HG02610 (cell line): Measurements from ENCODE around the gene CDKN2B-AS1.
"Not testable (repeated sequence)": the region's sequence is repeated elsewhere in the genome, so short reads cannot be mapped to it uniquely, and the experiment has no call there.

Experiments
- ATAC-seq: cut with Tn5 transposase; IDR thresholded peaks from one replicate; pipeline ENCODE4 v1.9.1; 2021; ENCODE audit warnings: mild to moderate bottlenecking, moderate library complexity; ENCODE audit not compliant: unreplicated experiment

The CDKN2B-AS1 gene

DNA sequence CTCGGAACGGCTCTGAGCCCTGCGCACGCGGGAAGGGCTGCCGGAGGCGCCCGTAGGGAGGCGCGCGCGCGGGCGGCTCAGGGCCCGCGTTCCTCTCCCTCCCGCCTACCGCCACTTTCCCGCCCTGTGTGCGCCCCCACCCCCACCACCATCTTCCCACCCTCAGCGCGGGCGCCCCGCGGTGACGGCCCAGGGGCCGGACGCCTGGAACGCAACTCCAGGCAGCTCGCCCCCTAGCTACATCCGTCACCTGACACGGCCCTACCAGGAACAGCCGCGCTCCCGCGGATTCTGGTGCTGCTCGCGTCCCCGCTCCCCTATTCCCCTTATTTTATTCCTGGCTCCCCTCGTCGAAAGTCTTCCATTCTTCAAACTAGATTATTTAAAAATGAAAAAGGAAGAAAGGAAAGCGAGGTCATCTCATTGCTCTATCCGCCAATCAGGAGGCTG is at the start of gene CDKN2B-AS1:
TSS of gene CDKN2B-AS1 (plus strand) at position 236 of the 450 bp plus-strand sequence.
- peak; percentile 44 for ATAC-seq

DNA sequence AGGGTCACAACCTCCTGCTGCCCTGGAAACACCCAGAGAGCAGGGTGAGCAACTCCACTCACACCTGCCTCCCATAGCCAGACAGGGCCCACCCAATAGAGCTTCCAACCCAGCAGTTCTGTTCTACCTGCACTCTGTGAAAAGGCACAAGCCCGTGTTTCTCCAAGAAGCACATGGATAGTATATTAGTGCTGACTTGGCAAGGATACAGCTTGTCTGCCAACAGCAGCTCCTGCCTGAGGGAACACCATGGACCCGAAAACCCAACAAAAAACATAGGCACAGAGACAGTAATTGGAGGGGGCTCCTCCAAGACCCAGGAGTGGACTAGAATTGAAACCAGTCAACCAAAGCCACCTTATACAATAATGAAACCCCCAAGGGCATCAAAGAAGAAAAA is 49.0 kb upstream of the CDKN2B-AS1 start:
- no peak for ATAC-seq

DNA sequence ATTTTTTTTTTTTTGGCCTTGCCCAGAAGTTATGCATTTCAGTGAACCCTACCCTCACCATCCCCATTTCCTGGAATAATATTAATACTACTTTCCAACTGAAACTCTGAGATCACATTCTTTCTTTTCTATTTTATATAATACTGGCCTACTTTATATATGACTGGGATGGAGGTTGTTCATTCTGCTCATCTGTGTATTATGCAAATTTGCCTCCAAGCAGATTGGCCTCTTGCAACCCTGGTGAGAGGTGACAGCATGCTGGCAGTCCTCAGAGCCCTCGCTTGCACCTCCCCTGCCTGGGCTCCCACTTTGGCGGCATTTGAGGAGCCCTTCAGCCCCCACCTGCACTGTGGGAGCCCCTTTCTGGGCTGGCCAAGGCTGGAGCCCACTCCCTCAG is 35.8 kb upstream of the CDKN2B-AS1 start:
- ATAC-seq: no peak

DNA sequence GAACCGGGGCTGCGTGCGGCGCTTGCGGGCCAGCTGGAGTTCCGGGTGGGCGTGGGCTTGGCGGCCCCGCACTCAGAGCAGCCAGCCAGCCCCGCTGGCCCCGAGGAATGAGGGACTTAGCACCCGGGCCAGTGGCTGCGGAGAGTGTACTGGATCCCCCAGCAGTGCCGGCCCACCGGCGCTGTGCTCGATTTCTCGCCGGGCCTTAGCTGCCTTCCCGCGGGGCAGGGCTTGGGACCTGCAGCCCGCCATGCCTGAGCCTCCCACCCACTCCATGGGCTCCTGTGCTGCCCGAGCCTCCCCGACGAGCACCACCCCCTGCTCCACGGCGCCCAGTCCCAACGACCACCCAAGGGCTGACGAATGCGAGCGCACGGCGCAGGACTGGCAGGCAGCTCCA is 35.3 kb upstream of the CDKN2B-AS1 start:
- ATAC-seq: not testable (repeated sequence)

DNA sequence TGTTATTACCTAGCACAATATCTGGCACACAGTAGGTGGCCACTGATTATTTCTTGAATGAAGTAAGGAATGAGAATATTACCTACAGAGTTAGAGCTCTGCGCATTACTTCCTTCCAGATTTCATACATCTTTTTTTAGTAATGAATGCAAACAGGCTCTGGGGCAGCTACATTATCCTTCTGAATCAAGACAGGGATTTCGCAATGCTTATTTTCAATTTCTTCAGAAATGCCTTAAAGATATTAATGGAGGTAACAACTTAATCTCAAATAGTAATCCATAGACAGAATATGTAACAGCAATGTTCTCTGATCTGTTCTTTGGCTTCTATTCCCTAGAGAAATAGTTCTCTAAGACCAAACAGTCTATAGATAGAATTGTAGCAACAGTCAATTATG is 33.0 kb upstream of the CDKN2B-AS1 start:
- ATAC-seq: no peak

DNA sequence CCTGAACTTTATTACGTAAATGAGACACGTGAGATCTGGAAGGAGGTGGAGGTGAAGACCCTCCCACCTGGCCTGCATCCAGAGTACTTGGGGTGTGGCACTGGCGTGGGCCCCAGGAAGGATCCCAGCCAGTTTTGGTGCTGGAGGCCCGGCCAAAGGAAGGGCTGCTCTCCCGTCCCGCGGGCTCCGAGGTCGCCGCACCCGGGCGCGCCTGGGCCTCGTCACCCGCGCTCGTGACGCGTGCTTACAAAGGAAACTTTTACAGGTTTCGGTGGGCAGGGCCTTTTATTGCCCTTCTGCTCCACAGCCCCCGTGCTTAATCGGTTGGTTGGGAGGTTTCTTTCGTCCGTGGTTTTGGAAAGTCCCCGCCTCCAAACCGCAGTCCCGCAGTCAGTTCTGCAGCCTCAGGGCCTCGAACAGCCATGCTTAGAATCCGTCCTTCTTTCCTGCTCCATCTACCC is 29.6 kb upstream of the CDKN2B-AS1 start:
- ATAC-seq: peak; percentile 40

DNA sequence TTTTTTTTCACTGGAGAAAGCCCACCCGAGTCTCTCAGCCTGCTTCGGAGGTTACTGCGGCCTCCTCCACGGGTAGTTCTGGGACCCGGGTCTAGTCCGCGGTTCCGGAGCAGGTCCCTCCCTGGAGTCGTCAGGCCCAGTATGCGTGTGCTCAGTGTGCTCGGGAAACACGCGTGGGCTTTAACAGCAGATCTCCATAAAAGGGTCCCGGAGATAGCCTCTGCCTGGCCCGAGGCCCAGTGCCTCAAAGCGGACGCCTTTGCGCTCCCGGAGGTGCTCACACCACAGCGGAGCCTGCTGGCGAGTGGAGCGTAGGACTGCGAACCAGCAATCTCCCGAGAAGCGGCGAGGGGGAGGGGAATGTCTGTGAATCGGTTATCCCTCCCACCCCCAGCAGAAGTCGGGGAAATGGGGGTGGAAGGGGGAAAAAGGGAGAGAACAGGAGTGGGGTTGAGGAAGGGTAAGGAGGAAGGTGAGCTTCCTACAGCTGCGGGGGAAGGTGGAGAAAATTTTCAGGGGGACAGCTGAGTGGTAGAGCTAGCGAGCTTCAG is 29.1 kb upstream of the CDKN2B-AS1 start:
- peak; percentile 79 for ATAC-seq

DNA sequence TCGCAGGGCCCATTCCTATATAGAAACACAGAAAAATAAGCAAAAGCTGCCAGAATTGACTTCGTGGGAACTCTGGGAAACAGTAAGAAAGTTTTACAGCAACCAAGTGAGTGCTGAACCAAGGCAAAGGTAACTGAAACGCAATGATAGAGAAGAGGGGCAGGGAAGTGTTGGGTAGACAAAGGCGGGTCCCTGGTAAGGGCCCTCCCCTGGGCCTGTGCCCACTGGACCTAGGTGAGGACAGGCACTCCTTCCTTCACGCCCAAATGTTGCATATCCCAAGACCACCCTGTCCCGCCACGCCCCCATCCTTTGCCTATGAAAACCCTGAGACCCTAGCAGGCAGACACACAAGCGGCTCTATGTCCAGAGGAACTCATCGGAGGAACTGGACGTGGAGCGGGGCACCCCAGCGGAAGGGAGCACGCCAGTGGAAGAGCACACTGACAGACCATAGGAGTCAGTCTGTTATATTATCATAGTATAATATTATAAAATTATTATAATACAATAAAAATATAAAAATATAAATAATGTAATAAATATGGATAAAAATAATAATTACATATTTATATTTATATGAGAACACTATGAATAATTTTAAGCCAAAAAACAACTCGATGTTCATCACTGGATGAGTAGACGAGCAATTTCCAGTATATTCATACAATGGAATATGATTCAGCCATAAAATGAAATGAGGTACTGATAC is 28.3 kb upstream of the CDKN2B-AS1 start:
- ATAC-seq: no peak

- ATAC-seq: no peak
These were observed 27.4 kb upstream of the CDKN2B-AS1 start for GRCh38 chr9:21967169-21967568.

DNA sequence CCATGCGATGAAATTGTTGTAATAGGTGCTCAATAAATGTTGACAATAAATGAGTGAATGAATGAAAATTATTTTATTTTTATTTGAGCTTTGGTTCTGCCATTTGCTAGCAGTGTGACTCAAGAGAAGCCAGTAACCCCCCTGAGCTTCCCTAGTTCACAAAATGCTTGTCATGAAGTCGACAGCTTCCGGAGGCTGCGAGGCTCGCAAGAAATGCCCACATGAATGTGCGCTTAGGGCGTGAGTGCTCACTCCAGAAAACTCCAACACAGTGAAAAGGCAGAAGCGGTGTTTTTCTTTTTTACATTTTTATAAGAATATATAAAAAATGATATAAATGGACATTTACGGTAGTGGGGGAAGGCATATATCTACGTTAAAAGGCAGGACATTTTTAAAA is 26.9 kb upstream of the CDKN2B-AS1 start:
- no peak for ATAC-seq

- ATAC-seq: no peak
These were observed 26.1 kb upstream of the CDKN2B-AS1 start for GRCh38 chr9:21968331-21969010.

GRCh38 chr9:21969011-21969940 is 25.3 kb upstream of the CDKN2B-AS1 start:
- no peak for ATAC-seq

GRCh38 chr9:21969951-21970799 is 24.4 kb upstream of the CDKN2B-AS1 start:
- no peak for ATAC-seq

DNA sequence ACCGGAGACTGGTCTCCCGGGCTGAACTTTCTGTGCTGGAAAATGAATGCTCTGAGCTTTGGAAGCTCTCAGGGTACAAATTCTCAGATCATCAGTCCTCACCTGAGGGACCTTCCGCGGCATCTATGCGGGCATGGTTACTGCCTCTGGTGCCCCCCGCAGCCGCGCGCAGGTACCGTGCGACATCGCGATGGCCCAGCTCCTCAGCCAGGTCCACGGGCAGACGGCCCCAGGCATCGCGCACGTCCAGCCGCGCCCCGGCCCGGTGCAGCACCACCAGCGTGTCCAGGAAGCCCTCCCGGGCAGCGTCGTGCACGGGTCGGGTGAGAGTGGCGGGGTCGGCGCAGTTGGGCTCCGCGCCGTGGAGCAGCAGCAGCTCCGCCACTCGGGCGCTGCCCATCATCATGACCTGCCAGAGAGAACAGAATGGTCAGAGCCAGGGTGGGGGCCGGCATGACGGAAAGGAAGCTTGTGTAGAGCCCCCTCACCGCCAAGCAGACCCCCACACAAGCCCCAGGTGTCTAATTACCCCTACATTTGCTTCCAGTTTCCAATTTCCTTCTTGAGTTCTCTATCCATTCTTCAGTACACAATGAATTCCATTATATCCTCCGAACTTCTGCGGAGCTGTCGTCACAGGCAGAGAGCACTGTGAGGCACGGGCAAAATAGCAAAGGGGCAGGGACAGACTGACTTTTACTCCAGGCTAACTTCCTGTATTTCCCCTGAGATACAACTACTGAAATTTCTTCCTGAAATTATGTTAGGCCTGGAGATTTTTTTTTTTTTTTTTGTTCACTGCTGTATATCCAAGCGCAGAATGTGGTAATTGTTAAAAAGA is 23.6 kb upstream of the CDKN2B-AS1 start:
- ATAC-seq: no peak

- ATAC-seq: no peak
These were observed 22.2 kb upstream of the CDKN2B-AS1 start for GRCh38 chr9:21972361-21972760.

GRCh38 chr9:21974343-21974721 is 20.3 kb upstream of the CDKN2B-AS1 start:
- no peak for ATAC-seq

DNA sequence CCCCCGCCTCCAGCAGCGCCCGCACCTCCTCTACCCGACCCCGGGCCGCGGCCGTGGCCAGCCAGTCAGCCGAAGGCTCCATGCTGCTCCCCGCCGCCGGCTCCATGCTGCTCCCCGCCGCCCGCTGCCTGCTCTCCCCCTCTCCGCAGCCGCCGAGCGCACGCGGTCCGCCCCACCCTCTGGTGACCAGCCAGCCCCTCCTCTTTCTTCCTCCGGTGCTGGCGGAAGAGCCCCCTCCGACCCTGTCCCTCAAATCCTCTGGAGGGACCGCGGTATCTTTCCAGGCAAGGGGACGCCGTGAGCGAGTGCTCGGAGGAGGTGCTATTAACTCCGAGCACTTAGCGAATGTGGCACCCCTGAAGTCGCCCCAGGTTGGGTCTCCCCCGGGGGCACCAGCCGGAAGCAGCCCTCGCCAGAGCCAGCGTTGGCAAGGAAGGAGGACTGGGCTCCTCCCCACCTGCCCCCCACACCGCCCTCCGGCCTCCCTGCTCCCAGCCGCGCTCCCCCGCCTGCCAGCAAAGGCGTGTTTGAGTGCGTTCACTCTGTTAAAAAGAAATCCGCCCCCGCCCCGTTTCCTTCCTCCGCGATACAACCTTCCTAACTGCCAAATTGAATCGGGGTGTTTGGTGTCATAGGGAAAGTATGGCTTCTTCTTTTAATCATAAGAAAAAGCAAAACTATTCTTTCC is 19.7 kb upstream of the CDKN2B-AS1 start:
- ATAC-seq: peak; percentile 47

DNA sequence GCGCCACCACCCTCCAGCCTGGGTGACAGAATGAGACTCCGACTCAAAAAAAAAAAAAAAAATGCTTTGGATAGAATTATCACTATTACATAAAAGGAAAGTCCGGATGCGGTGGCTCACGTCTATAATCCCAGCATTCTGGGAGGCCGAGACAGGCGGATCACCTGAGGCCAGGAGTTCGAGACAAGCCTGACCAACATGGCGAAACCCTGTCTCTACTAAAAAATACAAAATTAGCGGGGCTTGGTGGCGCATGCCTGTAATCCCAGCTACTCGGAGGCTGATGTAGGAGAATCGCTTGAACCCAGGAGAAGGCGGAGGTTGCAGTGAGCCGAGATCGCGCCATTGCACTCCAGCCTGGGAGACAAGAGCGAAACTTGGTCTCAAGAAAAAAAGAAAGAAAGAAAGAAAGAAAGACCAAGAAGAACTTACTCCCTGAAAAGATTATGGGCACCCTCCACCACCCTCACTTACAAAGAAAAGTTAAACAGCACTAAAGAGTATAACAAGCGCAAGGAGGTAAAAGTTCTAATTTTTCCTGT is 18.2 kb upstream of the CDKN2B-AS1 start:
- no peak for ATAC-seq
